Non-pigmented ciliary epithelial cell (primary cell): ENCODE results near the gene ZMYM1.
"Not testable (repeated sequence)": the region's sequence is repeated elsewhere in the genome, so short reads cannot be mapped to it uniquely, and the experiment has no call there.

Experiments
- DNase-seq: peaks from one replicate; pipeline ENCODE4 v3.0.0-alpha.2; 2010; ENCODE audit warnings: low read depth

The ZMYM1 gene

GRCh38 chr1:35076426-35076825, 2.8 kb upstream of the ZMYM1 start:
- not testable (repeated sequence) for DNase-seq

GRCh38 chr1:35080171-35080854, 1.1 kb downstream of the ZMYM1 start:
- DNase-seq: no peak

- DNase-seq: no peak
Observed at GRCh38 chr1:35085421-35085820, 6.2 kb downstream of the ZMYM1 start.

GRCh38 chr1:35097224-35097623, 18.0 kb downstream of the ZMYM1 start:
- DNase-seq: no peak

GRCh38 chr1:35111106-35111505, 31.9 kb downstream of the ZMYM1 start:
- DNase-seq: peak; percentile 67

- no peak for DNase-seq
Observed at GRCh38 chr1:35112668-35113067, 33.5 kb downstream of the ZMYM1 start.

- no peak for DNase-seq
Observed at GRCh38 chr1:35115459-35116383, 36.5 kb downstream of the ZMYM1 start.

- DNase-seq: no peak
Observed at GRCh38 chr1:35120458-35121133, 41.4 kb downstream of the ZMYM1 start.

- no peak for DNase-seq
Observed at GRCh38 chr1:35122311-35122710, 43.1 kb downstream of the ZMYM1 start.

GRCh38 chr1:35126546-35126945, 47.4 kb downstream of the ZMYM1 start:
- DNase-seq: no peak

- no peak for DNase-seq
Observed at GRCh38 chr1:35129080-35129479, 49.9 kb downstream of the ZMYM1 start.

GRCh38 chr1:35136780-35137179, 57.6 kb downstream of the ZMYM1 start:
- no peak for DNase-seq

- DNase-seq: not testable (repeated sequence)
Observed at GRCh38 chr1:35137590-35137989, 58.4 kb downstream of the ZMYM1 start.

GRCh38 chr1:35142294-35142693, 63.1 kb downstream of the ZMYM1 start:
- DNase-seq: not testable (repeated sequence)

- not testable (repeated sequence) for DNase-seq
Observed at GRCh38 chr1:35142728-35143127, 63.5 kb downstream of the ZMYM1 start.

- DNase-seq: no peak
Observed at GRCh38 chr1:35143737-35144508, 64.7 kb downstream of the ZMYM1 start.

GRCh38 chr1:35145892-35146549, 66.8 kb downstream of the ZMYM1 start:
- not testable (repeated sequence) for DNase-seq

- no peak for DNase-seq
Observed at GRCh38 chr1:35151220-35151619, 72.0 kb downstream of the ZMYM1 start.

GRCh38 chr1:35164893-35165292, 85.7 kb downstream of the ZMYM1 start:
- no peak for DNase-seq
